Measurements from ENCODE around the gene LMTK3.

Gene LMTK3

GRCh38 chr19:48469289-48469881, 42.2 kb downstream of the LMTK3 start, which contains the start of gene CYTH2:
Gene CYTH2, plus strand, starts transcription at chr19:48469369. Its CDS starts 139 bp downstream, at chr19:48469508.
- peak; percentile 88 for DNase-seq (ENCODE audit: low spot score)

GRCh38 chr19:48468772-48469288, 42.8 kb downstream of the LMTK3 start:
- peak; percentile 100 for DNase-seq (ENCODE audit: low spot score)

- DNase-seq (ENCODE audit: low spot score): no peak
Observed at GRCh38 chr19:48466561-48467325, 44.9 kb downstream of the LMTK3 start.

DNA sequence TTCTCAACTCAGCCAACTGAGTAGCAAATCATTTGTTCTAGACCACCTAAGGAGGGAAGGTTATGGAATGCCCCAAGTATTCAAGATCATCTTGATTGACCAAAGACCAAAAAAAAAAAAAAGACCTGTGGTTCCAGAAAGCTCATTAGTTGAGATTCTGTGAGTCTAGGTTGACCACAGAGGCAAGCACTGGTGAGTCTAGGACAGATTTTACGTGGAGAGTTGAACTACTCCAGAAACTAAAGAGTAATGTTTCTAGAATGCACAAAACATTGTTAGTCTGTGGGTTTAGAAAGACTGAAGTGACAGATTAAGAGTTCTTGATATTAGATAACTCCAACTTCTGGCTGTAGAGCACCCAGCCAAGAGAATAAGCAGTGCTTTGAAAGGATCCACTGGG, 46.4 kb downstream of the LMTK3 start:
- DNase-seq (ENCODE audit: low spot score): no peak

GRCh38 chr19:48461982-48462655, 49.5 kb downstream of the LMTK3 start:
- DNase-seq (ENCODE audit: low spot score): no peak

DNA sequence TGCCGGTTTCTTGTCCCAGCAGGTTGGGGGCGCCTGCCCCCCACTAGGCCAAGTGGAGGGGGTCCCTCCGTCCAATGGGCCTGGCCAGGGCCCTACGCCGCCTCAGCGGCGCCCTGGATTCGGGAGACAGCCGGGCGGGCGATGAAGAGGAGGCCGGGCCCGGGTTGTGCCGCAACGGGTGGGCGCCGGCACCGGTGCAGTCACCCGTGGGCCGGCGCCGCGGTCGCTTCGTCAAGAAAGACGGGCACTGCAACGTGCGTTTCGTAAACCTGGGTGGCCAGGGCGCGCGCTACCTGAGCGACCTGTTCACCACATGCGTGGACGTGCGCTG, 50.0 kb downstream of the LMTK3 start:
- no peak for DNase-seq (ENCODE audit: low spot score)

- DNase-seq (ENCODE audit: low spot score): peak; percentile 28
Observed at GRCh38 chr19:48458016-48458415, 53.6 kb downstream of the LMTK3 start.

GRCh38 chr19:48456864-48457263, 54.8 kb downstream of the LMTK3 start:
- no peak for DNase-seq (ENCODE audit: low spot score)

GRCh38 chr19:48455908-48456562, 55.6 kb downstream of the LMTK3 start:
- DNase-seq (ENCODE audit: low spot score): no peak

DNA sequence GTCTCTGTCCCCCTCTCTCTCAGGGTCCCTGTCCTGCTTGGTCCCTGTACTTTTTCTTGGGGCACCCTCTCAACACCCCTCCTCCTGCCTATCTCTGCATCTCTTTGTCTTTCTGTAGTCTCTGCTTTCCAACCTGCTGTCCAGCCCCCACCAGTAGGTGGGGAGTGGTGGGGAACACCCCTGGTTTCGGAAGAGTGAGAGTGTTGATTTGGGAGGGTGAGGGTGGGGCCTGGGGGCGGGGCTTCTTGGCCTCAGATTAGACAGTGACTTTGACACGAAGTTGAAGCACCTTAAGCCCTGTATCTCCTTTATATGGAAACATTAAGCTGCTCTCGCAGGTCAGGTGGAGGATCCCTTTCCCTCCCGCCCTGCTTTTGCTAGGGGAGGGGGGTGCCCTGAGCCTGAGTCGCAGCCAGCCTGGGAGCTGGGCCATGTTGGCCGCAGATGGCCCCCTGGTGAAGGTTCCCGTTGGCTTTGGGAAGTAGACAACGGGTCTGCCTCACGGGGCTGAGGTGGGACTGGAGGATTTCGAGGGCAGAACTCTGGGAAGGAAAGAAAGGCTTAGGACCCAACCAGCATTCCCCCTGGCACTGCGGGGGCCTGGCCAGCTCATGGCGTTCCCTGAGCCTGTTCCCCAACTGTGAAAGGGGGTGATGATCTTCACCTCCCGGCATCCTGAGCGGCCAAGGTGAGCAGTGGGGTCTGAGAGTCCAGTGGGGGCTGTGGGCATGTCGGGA, 56.3 kb downstream of the LMTK3 start, which contains the start of gene KCNJ14:
TSS of gene KCNJ14 (plus strand) at position 404 of the 737 bp plus-strand sequence. CDS start 6,151 bp downstream, outside the sequence.
- DNase-seq (ENCODE audit: low spot score): no peak

DNA sequence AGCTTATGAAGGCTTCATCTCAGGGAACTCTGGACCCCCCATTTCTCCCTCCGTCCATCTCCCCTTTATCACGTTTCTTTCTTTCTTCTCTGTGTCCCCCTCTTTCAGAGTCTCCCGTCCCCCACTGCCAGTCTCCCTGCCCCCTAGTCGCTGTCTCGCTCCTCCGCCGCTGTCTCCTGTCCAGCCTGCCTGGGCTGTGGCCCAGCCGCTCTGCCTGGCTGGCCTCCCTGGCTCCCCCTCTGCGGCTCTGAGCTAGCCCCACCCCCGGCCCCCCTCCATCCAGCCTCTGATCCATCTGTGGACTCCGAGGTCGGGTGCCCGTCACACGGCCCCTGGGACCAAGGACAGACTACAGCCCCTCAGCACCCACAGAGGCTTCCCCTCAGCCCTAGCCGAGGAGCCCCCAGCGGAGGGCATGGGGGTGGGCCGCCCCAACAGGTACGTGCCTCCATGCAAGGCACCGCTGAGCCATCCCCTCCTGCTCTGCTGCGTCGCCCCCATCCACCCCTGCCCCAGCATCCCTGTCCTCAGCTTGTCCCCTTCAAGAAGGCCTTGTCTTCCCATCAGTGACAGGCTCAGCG, 57.4 kb downstream of the LMTK3 start:
- DNase-seq (ENCODE audit: low spot score): peak; percentile 41

- DNase-seq (ENCODE audit: low spot score): no peak
Observed at GRCh38 chr19:48452289-48453190, 59.1 kb downstream of the LMTK3 start.

DNA sequence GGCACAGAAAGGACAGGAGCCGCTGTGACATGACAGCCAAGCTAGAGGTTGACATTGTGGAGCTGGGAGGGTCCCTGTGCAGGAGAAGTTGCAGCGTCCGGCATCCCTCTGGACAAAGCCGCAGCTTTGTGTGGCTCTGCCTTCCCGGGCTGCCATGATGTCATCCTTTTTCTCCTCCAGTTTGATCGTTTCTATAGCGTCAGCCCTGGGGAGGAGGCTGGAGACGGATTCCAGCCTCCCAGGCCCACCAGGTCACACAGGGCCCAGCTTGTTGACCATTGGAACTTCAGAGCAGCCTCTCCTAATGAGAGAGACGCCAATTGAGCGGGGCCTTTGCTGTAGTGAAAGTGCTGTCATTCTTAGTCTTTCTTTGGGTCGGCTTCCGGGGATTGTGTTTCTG, 60.0 kb downstream of the LMTK3 start:
- no peak for DNase-seq (ENCODE audit: low spot score)

DNA sequence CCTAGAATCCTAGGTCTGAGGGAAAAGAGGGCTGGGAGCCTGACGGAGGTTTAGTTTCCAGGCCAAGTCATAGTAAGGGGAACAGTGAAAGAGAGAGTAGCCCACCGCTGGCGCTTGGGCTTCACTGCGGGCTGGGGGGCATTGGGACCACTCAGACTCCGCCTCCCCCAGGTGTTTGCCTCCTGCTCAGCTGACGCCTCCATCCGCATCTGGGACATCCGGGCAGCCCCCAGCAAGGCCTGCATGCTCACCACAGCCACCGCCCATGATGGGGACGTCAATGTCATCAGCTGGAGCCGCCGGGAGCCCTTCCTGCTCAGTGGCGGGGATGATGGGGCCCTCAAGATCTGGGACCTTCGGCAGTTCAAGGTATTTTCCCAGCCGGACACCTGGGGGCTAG, 60.8 kb downstream of the LMTK3 start:
- no peak for DNase-seq (ENCODE audit: low spot score)

- DNase-seq (ENCODE audit: low spot score): no peak
Observed at GRCh38 chr19:48450441-48450840, 61.2 kb downstream of the LMTK3 start.

- no peak for DNase-seq (ENCODE audit: low spot score)
Observed at GRCh38 chr19:48448563-48448962, 63.1 kb downstream of the LMTK3 start.

DNA sequence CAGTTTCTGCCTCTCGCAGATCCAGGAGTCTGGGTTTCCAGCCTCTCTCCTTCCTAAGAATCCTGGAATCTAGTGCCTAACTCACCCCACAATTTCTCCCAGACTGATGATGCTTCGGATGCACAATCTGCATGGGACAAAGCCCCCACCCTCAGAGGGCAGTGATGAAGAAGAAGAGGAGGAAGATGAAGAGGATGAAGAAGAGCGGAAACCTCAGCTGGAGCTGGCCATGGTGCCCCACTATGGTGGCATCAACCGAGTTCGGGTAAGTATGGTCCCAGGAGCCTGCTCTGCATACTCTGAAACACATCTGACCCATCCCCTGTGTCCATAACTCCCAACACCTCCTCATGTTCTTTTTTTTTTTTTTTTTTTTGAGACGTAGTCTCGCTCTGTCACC, 65.1 kb downstream of the LMTK3 start:
- no peak for DNase-seq (ENCODE audit: low spot score)

DNA sequence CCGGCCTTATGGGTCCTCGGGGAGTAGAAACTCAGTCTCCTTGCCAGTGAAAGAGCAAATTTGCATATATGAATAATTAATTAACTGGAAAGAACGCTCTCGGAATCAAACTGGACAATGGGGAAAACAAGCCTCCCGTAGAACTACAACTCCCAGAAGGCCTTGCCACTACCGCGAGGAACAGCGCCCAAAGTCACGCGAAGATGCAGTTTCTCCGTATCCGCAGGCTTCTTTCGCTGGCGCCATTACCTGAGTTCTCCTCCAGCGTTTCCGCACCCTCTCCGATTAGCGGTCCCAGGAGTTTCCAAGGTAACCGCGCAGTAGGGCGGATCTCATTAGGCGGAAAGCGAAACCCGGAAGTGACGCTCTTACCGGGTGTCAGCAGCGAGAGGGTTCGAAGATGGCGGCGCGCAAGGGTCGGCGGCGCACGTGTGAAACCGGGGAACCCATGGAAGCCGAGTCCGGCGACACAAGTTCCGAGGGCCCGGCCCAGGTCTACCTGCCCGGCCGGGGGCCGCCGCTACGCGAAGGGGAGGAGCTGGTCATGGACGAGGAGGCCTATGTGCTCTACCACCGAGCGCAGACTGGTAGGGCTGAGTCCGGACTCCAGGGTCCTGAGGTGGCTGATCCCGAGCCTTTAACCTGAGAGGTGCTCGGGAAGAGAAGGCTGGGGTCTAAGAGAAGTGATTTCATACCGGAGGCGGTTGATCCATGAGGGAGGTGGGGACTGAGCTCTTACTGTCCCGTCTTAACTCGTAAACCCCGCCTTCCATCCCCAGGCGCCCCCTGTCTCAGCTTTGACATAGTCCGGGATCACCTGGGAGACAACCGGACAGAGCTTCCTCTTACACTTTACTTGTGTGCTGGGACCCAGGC, 65.8 kb downstream of the LMTK3 start, which contains the start of gene GRWD1:
TSS of gene GRWD1 (plus strand) at position 378 of the 876 bp plus-strand sequence. CDS start at position 401, 23 bp downstream.
- DNase-seq (ENCODE audit: low spot score): peak; percentile 96

- DNase-seq (ENCODE audit: low spot score): peak; percentile 78
Observed at GRCh38 chr19:48445256-48445605, 66.4 kb downstream of the LMTK3 start.
